Retinal pigment epithelial cell (primary cell): ENCODE data around the gene UGT3A2.
"Not testable (repeated sequence)": the region's sequence is repeated elsewhere in the genome, so short reads cannot be mapped to it uniquely, and the experiment has no call there.

Experiments used
- DNase-seq: peaks from one replicate; pipeline ENCODE4 v3.0.0-alpha.2; 2010; ENCODE audit warnings: low read depth
- H3K4me3 ChIP-seq: 2 replicates; pipeline ENCODE4 v1.5.1; 2011; ENCODE audit warnings: mild to moderate bottlenecking, low read length, control low read depth, moderate library complexity
- CTCF ChIP-seq: conservative IDR thresholded peaks from 2 replicates; pipeline ENCODE4 v1.5.1; 2011; ENCODE audit warnings: low read depth, low read length, control low read depth, inconsistent platforms

UGT3A2 gene

GRCh38 chr5:36040651-36041536 lies 25.8 kb downstream of the UGT3A2 start:
- no peak for DNase-seq
- H3K4me3 ChIP-seq, result no peak overlapping the region
- TF ChIP-seq CTCF, result no peak

- DNase-seq, result no peak
- TF ChIP-seq CTCF, result no peak
- H3K4me3 ChIP-seq, result no peak overlapping the region
These were observed 31.0 kb downstream of the UGT3A2 start for GRCh38 chr5:36035696-36036095.

GRCh38 chr5:36034536-36035134 lies 32.0 kb downstream of the UGT3A2 start:
- DNase-seq, H3K4me3 ChIP-seq: not testable (repeated sequence)

- no peak overlapping the region for H3K4me3 ChIP-seq
- no peak for TF ChIP-seq CTCF
- DNase-seq, result no peak
These were observed 33.2 kb downstream of the UGT3A2 start for GRCh38 chr5:36033486-36033885.

GRCh38 chr5:36033047-36033446 lies 33.6 kb downstream of the UGT3A2 start:
- no peak for TF ChIP-seq CTCF
- no peak for DNase-seq
- no peak overlapping the region for H3K4me3 ChIP-seq

- no peak for DNase-seq
- H3K4me3 ChIP-seq, result no peak overlapping the region
These were observed 35.5 kb downstream of the UGT3A2 start for GRCh38 chr5:36031223-36031622.

GRCh38 chr5:36029914-36030313 lies 36.8 kb downstream of the UGT3A2 start:
- no peak for TF ChIP-seq CTCF
- H3K4me3 ChIP-seq, result no peak overlapping the region
- DNase-seq, result no peak

More at GRCh38 chr5:36031223-36031622, 35.5 kb downstream of the UGT3A2 start:
- TF ChIP-seq CTCF, result no peak
